Activated naive CD8-positive, alpha-beta T cell treated with anti-CD3 and anti-CD28 coated beads, Interleukin-2, amount 50 U/mL, for 16 hours (primary cell): ENCODE measurements around the gene CFAP74.

ENCODE experiments used
- DNase-seq: peaks from one replicate; pipeline ENCODE4 v3.0.0-alpha.2; 2020; ENCODE audit warnings: low read depth, low spot score

Gene CFAP74

GRCh38 chr1:1917995-1918900 is 85.3 kb downstream of the CFAP74 start:
- DNase-seq: no peak

GRCh38 chr1:1917304-1917976 is 86.1 kb downstream of the CFAP74 start:
- no peak for DNase-seq

- DNase-seq: no peak
These were observed 86.7 kb downstream of the CFAP74 start for GRCh38 chr1:1916851-1917251.

GRCh38 chr1:1915911-1916840 is 87.4 kb downstream of the CFAP74 start:
- DNase-seq: no peak

GRCh38 chr1:1914971-1915692 is 88.5 kb downstream of the CFAP74 start, which contains the start of gene CALML6:
Gene CALML6, plus strand, starts transcription at chr1:1915260. Its CDS starts 21 bp downstream, at chr1:1915281.
- no peak for DNase-seq

GRCh38 chr1:1914101-1914970 is 89.2 kb downstream of the CFAP74 start:
- DNase-seq: no peak

- no peak for DNase-seq
These were observed 92.1 kb downstream of the CFAP74 start for GRCh38 chr1:1911350-1912041.

- DNase-seq: no peak
These were observed 92.8 kb downstream of the CFAP74 start for GRCh38 chr1:1910651-1911331.

- DNase-seq: no peak
These were observed 93.5 kb downstream of the CFAP74 start for GRCh38 chr1:1910033-1910465.

GRCh38 chr1:1908506-1908791 is 95.1 kb downstream of the CFAP74 start:
- no peak for DNase-seq

- no peak for DNase-seq
These were observed 96.4 kb downstream of the CFAP74 start for GRCh38 chr1:1907098-1907736.

- no peak for DNase-seq
These were observed 97.1 kb downstream of the CFAP74 start for GRCh38 chr1:1906185-1907097.

- DNase-seq: no peak
These were observed 100.4 kb downstream of the CFAP74 start for GRCh38 chr1:1903224-1903623.

- DNase-seq: no peak
These were observed 101.8 kb downstream of the CFAP74 start for GRCh38 chr1:1901641-1902294.

GRCh38 chr1:1900883-1901640 is 102.5 kb downstream of the CFAP74 start:
- DNase-seq: no peak

- DNase-seq: no peak
These were observed 103.6 kb downstream of the CFAP74 start for GRCh38 chr1:1899967-1900327.
